HL-60 (cell line): ENCODE results near the gene RASGRP2.

ENCODE experiments used
- CTCF ChIP-seq: IDR thresholded peaks from one replicate; pipeline ENCODE4 v1.5.1; 2011; ENCODE audit warnings: low read length, control low read depth, inconsistent platforms; ENCODE audit not compliant: insufficient read depth
- POLR2AphosphoS5 ChIP-seq: IDR thresholded peaks from 2 replicates; pipeline ENCODE4 v1.6.1; 2012; ENCODE audit warnings: low read depth

GRCh38 chr11:64690235-64690634 is 53.7 kb downstream of the RASGRP2 start:
- TF ChIP-seq CTCF (no peak), POLR2AphosphoS5 (no peak)
